Measurements from ENCODE around the gene ARHGEF10L. TPM values are rescaled to one million over a fixed set of nuclear protein-coding genes. Genes with fewer than 3 reads are reported as not detected.

Gene ARHGEF10L
- total and polyA plus RNA-seq, 8 donors: 36.2 to 104 (median 52.8) TPM

DNA sequence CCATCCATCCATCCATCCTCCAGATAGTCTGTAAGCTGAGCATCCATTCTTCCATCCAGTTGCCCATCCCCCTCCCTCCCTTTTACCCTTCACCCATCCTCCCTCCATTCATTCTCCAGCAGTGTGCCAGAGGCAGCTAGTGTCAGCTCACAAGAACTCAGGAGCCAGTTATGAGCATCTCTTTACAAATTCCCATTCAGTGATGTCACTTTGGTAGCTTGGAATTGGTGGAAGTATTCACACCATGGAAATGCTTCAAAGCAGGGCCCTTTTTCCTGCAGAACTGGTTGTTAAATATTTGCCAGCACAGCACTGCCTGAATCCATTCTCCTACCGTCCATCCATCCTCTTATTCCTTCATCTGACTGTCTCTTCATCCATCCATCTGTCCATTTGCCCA lies 72.5 kb downstream of the ARHGEF10L start:
- H3K27ac ChIP-seq: no peak overlapping the region
- H3K4me1 ChIP-seq: no peaks in the 10 kb centered on the region
- TF ChIP-seq, protein P1, sequence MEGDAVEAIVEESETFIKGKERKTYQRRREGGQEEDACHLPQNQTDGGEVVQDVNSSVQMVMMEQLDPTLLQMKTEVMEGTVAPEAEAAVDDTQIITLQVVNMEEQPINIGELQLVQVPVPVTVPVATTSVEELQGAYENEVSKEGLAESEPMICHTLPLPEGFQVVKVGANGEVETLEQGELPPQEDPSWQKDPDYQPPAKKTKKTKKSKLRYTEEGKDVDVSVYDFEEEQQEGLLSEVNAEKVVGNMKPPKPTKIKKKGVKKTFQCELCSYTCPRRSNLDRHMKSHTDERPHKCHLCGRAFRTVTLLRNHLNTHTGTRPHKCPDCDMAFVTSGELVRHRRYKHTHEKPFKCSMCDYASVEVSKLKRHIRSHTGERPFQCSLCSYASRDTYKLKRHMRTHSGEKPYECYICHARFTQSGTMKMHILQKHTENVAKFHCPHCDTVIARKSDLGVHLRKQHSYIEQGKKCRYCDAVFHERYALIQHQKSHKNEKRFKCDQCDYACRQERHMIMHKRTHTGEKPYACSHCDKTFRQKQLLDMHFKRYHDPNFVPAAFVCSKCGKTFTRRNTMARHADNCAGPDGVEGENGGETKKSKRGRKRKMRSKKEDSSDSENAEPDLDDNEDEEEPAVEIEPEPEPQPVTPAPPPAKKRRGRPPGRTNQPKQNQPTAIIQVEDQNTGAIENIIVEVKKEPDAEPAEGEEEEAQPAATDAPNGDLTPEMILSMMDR (IDR thresholded peaks at IDR 0.05): no peak
- 52 to 61% methylated on average over 1 of the region's 1 CpG for WGBS, 2 donors
- intact Hi-C loops (cut with DNase I): no loop called here
- H3K9me3 ChIP-seq: no peaks in the 10 kb centered on the region
- DNase-seq (no peak), ATAC-seq (no peak), FAIRE-seq (no peak)
- H3K4me3 ChIP-seq: no peak overlapping the region
- H3K36me3 ChIP-seq: peaks cover 2 to 73% (median 12%) of the 10 kb centered on the region in 3 donors
- H3K27me3 ChIP-seq: no peaks in the 10 kb centered on the region

DNA sequence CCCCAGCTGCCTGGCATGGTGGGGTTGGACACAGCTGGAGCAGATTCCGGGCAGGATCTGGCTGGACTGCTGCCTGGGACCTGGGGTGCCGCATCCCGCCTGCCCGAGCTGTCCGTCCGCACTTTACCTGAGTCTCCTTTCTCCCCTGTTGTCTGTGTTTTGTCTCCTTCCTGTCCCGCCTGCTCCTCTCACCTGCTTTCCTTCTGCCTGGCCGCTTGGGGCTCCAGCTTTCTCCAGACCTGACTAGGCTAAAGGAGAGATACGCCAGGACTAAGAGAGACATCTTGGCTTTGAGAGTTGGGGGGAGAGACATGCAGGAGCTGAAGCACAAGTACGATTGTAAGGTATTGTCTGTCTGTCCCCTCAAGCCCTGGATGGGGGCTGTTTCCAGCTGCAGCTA lies 73.3 kb downstream of the ARHGEF10L start:
- H3K4me1 ChIP-seq: no peaks in the 10 kb centered on the region
- no peaks in the 10 kb centered on the region for H3K27me3 ChIP-seq
- H3K27ac ChIP-seq: no peak overlapping the region
- ATAC-seq (no peak), FAIRE-seq (no peak), DNase-seq (no peak)
- WGBS, 2 donors: 91% methylated on average over 10 of the region's 10 CpGs
- H3K4me3 ChIP-seq: no peak overlapping the region
- H3K36me3 ChIP-seq: peaks cover 2 to 75% (median 12%) of the 10 kb centered on the region in 3 donors
- TF ChIP-seq, protein P1 (IDR thresholded peaks at IDR 0.05): no peak
- intact Hi-C loops (cut with DNase I): no loop called here
- H3K9me3 ChIP-seq: no peaks in the 10 kb centered on the region

DNA sequence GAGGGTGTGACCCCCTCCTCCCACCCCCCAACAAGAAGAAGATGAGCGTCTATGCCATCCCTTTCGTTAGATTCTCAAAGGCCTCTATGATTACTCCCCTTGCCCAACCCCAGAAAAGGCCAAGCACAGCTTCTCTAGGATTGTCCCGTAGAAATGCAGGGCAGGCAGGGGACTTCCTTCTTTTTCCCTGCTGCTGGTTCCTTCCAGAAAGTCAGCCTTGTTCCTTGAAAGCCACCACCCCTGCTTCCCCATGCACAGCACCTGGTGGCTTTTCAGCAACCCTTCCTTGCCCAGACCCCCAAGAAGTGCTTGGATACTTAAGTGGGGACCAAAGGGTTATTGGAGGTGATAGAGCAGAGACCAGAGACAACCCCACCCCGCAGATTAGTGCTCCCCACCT lies 75.1 kb downstream of the ARHGEF10L start:
- no peak for FAIRE-seq
- Histone ChIP-seq H3K27me3 (no peaks in the 10 kb centered on the region), H3K27ac (no peak overlapping the region), H3K4me3 (no peak overlapping the region), H3K4me1 (no peaks in the 10 kb centered on the region), H3K36me3 (peaks cover 0 to 75% (median 13%) of the 10 kb centered on the region in 3 donors), H3K9me3 (no peaks in the 10 kb centered on the region)
- peak in 1 of 4 donors; percentile 12 for ATAC-seq
- intact Hi-C loops (cut with DNase I): no loop called here
- TF ChIP-seq, protein P1 (IDR thresholded peaks at IDR 0.05): no peak
- DNase-seq: no peak
- WGBS, 2 donors: 86 to 90% methylated on average over 4 of the region's 4 CpGs

DNA sequence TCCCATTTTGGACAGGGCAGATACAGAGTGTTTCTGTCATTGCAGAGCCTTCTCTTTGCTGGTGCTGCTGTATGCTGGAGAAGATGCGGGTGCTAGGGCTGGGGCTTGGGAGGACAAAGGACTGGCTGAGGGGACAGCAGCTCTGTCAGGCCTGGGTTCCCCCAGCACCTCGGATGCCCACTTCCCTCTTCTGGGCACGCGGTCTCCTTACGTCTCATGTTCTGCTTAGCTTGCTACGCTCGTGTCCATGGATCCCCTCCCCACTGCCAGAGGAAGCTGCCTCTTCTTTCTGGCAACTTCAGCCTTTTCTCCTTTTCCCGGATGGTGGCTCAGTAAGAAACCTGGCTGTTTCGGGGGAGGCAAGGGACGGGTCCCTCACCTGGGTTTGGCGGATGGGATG lies 75.7 kb downstream of the ARHGEF10L start:
- Histone ChIP-seq H3K4me1 (no peaks in the 10 kb centered on the region), H3K27ac (no peak overlapping the region), H3K36me3 (peaks cover 0 to 76% (median 14%) of the 10 kb centered on the region in 3 donors), H3K4me3 (no peak overlapping the region), H3K27me3 (no peaks in the 10 kb centered on the region), H3K9me3 (no peaks in the 10 kb centered on the region)
- FAIRE-seq: no peak
- DNase-seq: no peak
- WGBS, 2 donors: 93 to 96% methylated on average over 10 to 11 of the region's 11 CpGs
- intact Hi-C loops (cut with DNase I): no loop called here
- TF ChIP-seq, protein P1 (IDR thresholded peaks at IDR 0.05): no peak
- ATAC-seq: peak in 1 of 4 donors; percentile 52

DNA sequence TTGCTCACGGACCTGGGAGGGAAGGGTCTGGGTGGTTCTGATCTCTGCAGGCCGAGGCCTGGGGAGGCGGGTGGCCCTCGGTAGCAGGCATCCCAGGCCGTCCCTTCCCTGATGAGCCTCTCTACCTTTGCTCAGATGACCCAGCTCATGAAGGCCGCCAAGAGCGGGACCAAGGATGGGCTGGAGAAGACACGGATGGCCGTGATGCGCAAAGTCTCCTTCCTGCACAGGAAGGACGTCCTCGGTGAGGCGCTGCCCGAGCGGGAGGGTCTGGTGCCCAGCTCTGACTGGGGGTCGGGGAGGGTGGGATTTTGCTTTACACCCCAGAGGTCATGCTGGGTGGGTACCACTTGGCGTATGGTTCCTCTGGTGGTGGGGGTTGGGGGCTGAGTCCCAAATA lies 76.5 kb downstream of the ARHGEF10L start:
- no peak overlapping the region for H3K4me3 ChIP-seq
- no peak overlapping the region for H3K27ac ChIP-seq
- H3K4me1 ChIP-seq: no peaks in the 10 kb centered on the region
- intact Hi-C loops (cut with DNase I): no loop called here
- WGBS, 2 donors: 94% methylated on average over 17 of the region's 17 CpGs
- TF ChIP-seq, protein P1 (IDR thresholded peaks at IDR 0.05): no peak
- FAIRE-seq (no peak), DNase-seq (no peak), ATAC-seq (no peak)
- H3K9me3 ChIP-seq: no peaks in the 10 kb centered on the region
- no peaks in the 10 kb centered on the region for H3K27me3 ChIP-seq
- peaks cover 0 to 80% (median 14%) of the 10 kb centered on the region in 3 donors for H3K36me3 ChIP-seq
